Activated T-cell treated with anti-CD3 and anti-CD28 coated beads for 48 hours (primary cell): ENCODE results near the gene MFSD1.
"Not testable (repeated sequence)": the region's sequence is repeated elsewhere in the genome, so short reads cannot be mapped to it uniquely, and the experiment has no call there.

ENCODE experiments used
- DNase-seq: peaks from one replicate; pipeline ENCODE4 v3.0.0-alpha.2; 2020; ENCODE audit warnings: low read depth

Gene MFSD1

GRCh38 chr3:158776531-158776930 lies 25.3 kb upstream of the MFSD1 start:
- DNase-seq, result no peak

- no peak for DNase-seq
Observed at GRCh38 chr3:158777161-158777873, 24.5 kb upstream of the MFSD1 start.

DNA sequence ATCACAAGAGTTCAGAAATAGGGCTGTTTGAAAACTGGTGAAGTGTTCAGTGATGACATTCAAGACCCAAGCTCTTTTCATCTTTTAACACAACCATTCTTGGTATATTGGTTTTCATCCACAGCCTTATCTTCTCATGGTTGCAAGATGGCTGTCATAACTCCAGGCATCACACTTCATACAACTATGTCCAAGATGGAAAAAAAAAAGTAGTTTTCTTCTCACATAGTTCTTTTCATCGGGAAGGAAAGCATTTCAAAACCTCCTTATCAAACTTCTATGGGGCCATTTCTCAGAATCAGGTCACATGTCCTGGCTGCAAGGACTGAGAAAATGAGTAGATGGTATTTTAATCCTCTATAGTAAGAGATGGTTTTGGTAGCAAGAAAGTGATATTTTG lies 21.1 kb upstream of the MFSD1 start:
- no peak for DNase-seq

DNA sequence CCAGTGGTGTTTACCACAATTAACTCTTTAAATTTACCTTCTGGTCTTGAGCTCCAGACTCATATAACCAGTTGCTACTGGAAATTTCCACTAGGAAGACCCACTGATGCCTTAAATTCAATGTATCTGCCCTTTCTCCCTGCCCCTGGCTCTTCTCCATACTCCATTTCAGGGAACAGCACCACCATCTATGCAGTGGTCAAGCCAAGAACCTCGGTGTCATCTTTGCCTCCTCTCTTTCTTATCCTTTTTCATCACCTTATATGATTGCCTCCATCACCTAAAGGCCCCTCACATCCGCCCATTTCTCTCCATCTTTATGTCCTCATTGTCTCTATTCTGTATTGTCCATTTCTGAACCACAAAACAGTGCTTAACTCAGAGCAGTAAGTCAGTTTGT lies 20.7 kb upstream of the MFSD1 start:
- DNase-seq, result no peak

- no peak for DNase-seq
Observed at GRCh38 chr3:158781849-158782248, 20.0 kb upstream of the MFSD1 start.

GRCh38 chr3:158782283-158782989 lies 19.4 kb upstream of the MFSD1 start:
- DNase-seq, result no peak

- DNase-seq, result no peak
Observed at GRCh38 chr3:158783051-158783450, 18.8 kb upstream of the MFSD1 start.

DNA sequence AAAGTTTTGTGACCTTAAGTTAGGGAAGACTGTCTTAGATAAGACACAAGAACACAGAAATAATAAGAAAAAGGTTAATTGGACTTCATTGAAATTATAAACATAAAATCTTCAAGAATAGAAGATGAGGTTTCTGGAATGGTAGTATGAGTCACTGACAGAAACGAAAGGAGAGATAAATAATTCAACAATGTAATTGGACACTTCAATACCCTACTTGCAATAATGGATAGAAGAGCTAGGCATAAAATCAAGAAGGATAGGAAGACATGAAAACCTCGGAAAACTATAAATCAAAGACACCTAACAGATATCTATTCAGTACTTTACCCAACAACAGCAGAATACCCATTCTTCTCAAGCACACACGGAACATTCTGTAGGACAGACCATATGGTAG lies 15.9 kb upstream of the MFSD1 start:
- no peak for DNase-seq

- no peak for DNase-seq
Observed at GRCh38 chr3:158788446-158788845, 13.4 kb upstream of the MFSD1 start.

GRCh38 chr3:158789592-158789991 lies 12.3 kb upstream of the MFSD1 start:
- DNase-seq, result no peak

DNA sequence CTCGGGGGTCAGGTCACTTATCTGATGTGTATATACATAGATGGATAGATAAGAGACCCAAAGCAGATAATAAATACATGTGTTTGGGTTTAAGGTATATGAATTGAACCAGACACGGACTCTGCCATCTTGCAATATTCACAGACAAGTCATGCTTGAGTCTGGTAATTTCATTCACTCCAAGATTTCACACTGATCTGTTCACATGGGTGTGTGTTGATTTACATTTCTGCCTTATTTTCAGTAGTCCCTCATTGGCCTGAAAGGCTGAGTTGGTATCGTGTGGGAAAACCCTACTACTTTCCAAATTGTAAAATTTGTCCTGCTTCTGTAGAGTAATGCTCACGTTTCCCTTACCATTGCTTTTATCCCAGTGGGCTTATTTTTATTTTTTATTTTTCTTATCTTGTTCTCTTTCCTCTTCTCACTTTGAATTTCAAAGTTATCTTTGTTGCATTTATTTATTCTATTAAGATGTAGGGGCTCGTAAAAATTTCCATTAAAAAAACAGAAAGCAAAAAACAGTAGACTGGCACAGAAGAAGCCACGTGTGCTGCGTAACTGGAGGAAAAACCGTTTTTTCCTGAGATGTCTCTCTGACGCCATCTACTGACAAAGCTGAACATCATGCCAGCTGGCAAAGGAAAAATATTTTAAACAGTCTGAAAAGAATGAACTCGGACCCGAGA lies 10.8 kb upstream of the MFSD1 start:
- DNase-seq, result no peak

- DNase-seq, result not testable (repeated sequence)
Observed at GRCh38 chr3:158791590-158791920, 10.3 kb upstream of the MFSD1 start.

- DNase-seq, result no peak
Observed at GRCh38 chr3:158792709-158793108, 9.1 kb upstream of the MFSD1 start.

- no peak for DNase-seq
Observed at GRCh38 chr3:158794206-158794605, 7.6 kb upstream of the MFSD1 start.

GRCh38 chr3:158794936-158795518 lies 6.8 kb upstream of the MFSD1 start:
- no peak for DNase-seq

GRCh38 chr3:158801201-158801600 lies 653 bp upstream of the MFSD1 start:
- no peak for DNase-seq

GRCh38 chr3:158802409-158803268 lies 785 bp downstream of the MFSD1 start:
- no peak for DNase-seq

DNA sequence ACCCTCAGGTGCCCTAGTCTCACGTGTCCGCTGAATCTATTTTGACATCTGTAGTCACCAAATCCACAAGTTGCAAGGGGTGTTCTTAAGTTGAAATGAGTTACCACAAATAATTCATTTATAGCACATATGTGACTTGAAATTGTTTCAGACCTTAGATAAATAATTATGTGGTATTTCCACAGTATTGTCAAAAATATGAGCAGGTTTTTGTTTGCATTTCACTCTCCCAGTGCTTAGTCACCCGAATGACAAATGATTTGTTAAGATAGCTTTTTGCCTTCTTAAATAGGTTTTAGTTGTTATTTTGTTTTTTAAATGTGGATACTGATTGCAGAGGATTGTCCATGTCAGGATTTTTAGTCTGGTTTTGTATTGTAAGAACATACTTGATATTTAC lies 2.6 kb downstream of the MFSD1 start:
- no peak for DNase-seq

GRCh38 chr3:158808697-158809096 lies 6.8 kb downstream of the MFSD1 start:
- no peak for DNase-seq

DNA sequence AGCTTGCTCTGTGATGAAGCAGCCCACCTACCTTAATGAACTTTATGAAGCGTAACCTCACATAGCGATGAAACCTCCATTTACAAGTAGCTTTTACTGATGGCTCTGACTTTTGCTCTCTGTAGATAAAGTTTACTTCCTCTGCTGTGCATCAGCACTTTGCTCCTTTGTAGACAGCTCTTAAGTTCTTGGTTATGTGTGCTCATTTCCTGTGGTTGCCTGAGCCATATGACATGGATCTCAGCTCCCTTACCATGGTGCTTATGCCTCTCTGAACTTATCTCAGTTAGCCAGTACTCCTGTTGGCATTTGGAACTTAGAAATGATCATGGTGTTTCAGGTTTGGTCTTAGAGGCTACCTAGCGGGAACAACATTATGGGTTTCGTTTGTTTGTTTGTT lies 7.8 kb downstream of the MFSD1 start:
- no peak for DNase-seq

DNA sequence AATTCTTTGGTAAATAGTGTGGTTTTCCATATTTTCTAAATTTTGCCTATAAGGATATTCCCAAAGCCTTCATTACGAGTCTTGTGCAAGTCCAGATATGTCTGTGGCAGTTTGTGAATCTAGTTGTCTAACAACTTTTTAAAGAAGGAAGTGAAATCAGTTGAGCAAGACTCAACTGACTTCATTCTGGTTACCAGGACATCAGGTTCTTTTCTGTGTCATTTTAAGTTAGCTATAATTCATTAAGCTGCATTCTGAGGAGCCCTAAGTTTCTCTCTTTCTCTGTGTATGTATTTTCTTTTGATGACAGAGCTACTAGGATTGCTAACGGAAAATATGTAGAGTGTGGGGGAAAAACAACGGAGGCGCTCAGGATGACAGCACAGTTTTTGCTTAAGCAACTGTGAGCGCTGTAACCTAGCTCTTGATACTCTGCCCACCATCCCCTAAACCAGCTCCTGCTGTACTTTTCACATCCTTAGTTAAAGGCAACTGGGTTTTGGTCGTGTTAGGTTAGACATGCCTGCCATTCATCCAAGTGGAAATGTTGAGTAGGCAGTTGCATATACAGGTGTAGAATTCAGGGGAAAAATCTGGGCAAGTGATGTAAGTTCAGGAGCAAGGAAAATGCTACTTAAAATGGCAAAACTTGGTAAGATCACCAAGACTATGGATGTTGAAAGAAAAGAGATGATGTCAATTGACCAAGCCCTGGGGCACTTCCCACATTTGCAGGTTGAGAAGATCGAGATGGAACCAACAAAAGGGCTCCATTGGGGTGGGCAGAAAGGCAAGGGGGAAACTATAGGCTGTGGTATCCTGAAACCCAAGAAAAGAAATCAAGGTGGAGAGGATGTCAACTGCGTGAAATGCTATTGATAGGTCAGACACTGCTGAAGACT lies 9.2 kb downstream of the MFSD1 start:
- DNase-seq, result no peak
